ENCODE measurements around the gene ASPDH. TPM values are rescaled to one million over a fixed set of nuclear protein-coding genes. Genes with fewer than 3 reads are reported as not detected.

The ASPDH gene
- total and polyA plus RNA-seq, 2 donors (not counting 1 experiment from before 2014, with no cell fraction given): not detected

DNA sequence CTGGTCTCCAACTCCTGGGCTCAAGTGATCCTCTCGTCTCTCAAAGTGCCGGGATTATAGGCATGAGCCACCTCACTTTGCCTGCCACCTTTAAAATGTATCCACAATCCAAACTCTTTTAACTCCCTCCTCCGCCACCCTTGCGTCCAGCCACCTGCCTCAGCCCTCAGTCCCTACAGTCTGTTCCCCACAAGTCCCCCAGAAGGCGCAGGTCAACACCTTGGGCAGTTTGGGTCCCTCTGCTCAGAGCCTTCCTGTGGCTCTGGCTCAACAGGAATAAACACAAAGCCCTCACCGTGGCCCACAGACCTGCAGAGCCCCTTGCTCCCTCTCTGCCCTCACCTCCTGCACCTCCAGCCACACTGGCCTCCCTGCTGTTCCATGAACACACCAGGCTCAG is 44.9 kb downstream of the ASPDH start:
- H3K36me3 ChIP-seq (replicated peaks in 1 of 2; ENCODE audit: control extremely low read depth in 1 of 2, control insufficient read depth in 1 of 2, extremely low read depth in 1 of 2, insufficient read depth in 2 of 2, low read length in 1 of 2): no peaks in the 10 kb centered on the region
- no peak for TF ChIP-seq EZH2 (IDR thresholded peaks at IDR 0.05; ENCODE audit: borderline replicate concordance, insufficient read depth, low read depth, low read length, poor library complexity, severe bottlenecking)
- TF ChIP-seq, protein P1, sequence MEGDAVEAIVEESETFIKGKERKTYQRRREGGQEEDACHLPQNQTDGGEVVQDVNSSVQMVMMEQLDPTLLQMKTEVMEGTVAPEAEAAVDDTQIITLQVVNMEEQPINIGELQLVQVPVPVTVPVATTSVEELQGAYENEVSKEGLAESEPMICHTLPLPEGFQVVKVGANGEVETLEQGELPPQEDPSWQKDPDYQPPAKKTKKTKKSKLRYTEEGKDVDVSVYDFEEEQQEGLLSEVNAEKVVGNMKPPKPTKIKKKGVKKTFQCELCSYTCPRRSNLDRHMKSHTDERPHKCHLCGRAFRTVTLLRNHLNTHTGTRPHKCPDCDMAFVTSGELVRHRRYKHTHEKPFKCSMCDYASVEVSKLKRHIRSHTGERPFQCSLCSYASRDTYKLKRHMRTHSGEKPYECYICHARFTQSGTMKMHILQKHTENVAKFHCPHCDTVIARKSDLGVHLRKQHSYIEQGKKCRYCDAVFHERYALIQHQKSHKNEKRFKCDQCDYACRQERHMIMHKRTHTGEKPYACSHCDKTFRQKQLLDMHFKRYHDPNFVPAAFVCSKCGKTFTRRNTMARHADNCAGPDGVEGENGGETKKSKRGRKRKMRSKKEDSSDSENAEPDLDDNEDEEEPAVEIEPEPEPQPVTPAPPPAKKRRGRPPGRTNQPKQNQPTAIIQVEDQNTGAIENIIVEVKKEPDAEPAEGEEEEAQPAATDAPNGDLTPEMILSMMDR (IDR thresholded peaks at IDR 0.05): no peak
- WGBS (ENCODE audit: insufficient coverage): 90% methylated on average over 6 of the region's 6 CpGs
- intact Hi-C loops (cut with micrococcal nuclease): no loop called here
- no peaks in the 10 kb centered on the region for H3K27me3 ChIP-seq (replicated peaks in 1 of 4; ENCODE audit: control extremely low read depth in 1 of 4, control insufficient read depth in 3 of 4, insufficient read depth in 4 of 4, low read length in 3 of 4)
- POLR2A ChIA-PET: no interaction called here
- H3K4me3 ChIP-seq (ENCODE audit: control extremely low read depth in 1 of 5, extremely low read depth in 1 of 5, insufficient read depth in 1 of 5, low read depth in 2 of 5, low read length in 4 of 5): no peak overlapping the region
- no peak overlapping the region for H3K4me2 ChIP-seq (replicated peaks; ENCODE audit: low read depth, low read length, poor library complexity, severe bottlenecking)
- CTCF ChIA-PET: no interaction called here
- H3K4me1 ChIP-seq (ENCODE audit: control insufficient read depth in 2 of 2, insufficient read depth in 2 of 2, low read length in 2 of 2): no peaks in the 10 kb centered on the region
- no peak for ATAC-seq (ENCODE audit: low read depth)
- Mint-ChIP-seq H3K27me3 (peaks cover 3% of the 10 kb centered on the region), H3K9me3 (ENCODE audit: insufficient read depth) (no peaks in the 10 kb centered on the region), H3K4me3 (no peak overlapping the region), H3K27ac (no peak overlapping the region), H3K4me1 (no peaks in the 10 kb centered on the region)
- H3K9ac ChIP-seq (ENCODE audit: low read length): no peak overlapping the region
- no peaks in the 10 kb centered on the region for H3K9me3 ChIP-seq (ENCODE audit: control extremely low read depth in 1 of 3, control insufficient read depth in 2 of 3, insufficient read depth in 1 of 3, low read length in 2 of 3)
- no peak overlapping the region for H2AFZ ChIP-seq (ENCODE audit: insufficient read depth, low read depth, low read length, poor library complexity, severe bottlenecking)
- H4K20me1 ChIP-seq (ENCODE audit: control insufficient read depth, insufficient read depth, low read length, poor library complexity, severe bottlenecking): no peaks in the 10 kb centered on the region
- H3K27ac ChIP-seq (ENCODE audit: low read length in 2 of 2): no peak overlapping the region
- H3K79me2 ChIP-seq (ENCODE audit: control insufficient read depth, insufficient read depth, low read length): no peaks in the 10 kb centered on the region
- DNase-seq: no peak

- Histone ChIP-seq H3K9me3 (ENCODE audit: control extremely low read depth in 1 of 3, control insufficient read depth in 2 of 3, insufficient read depth in 1 of 3, low read length in 2 of 3) (no peaks in the 10 kb centered on the region), H3K4me1 (ENCODE audit: control insufficient read depth in 2 of 2, insufficient read depth in 2 of 2, low read length in 2 of 2) (no peaks in the 10 kb centered on the region), H4K20me1 (ENCODE audit: control insufficient read depth, insufficient read depth, low read length, poor library complexity, severe bottlenecking) (no peaks in the 10 kb centered on the region), H3K79me2 (ENCODE audit: control insufficient read depth, insufficient read depth, low read length) (no peaks in the 10 kb centered on the region), H3K36me3 (replicated peaks in 1 of 2; ENCODE audit: control extremely low read depth in 1 of 2, control insufficient read depth in 1 of 2, extremely low read depth in 1 of 2, insufficient read depth in 2 of 2, low read length in 1 of 2) (no peaks in the 10 kb centered on the region), H2AFZ (ENCODE audit: insufficient read depth, low read depth, low read length, poor library complexity, severe bottlenecking) (no peak overlapping the region), H3K27ac (ENCODE audit: low read length in 2 of 2) (no peak overlapping the region), H3K4me2 (replicated peaks; ENCODE audit: low read depth, low read length, poor library complexity, severe bottlenecking) (no peak overlapping the region), H3K4me3 (ENCODE audit: control extremely low read depth in 1 of 5, extremely low read depth in 1 of 5, insufficient read depth in 1 of 5, low read depth in 2 of 5, low read length in 4 of 5) (no peak overlapping the region), H3K9ac (ENCODE audit: low read length) (no peak overlapping the region), H3K27me3 (replicated peaks in 1 of 4; ENCODE audit: control extremely low read depth in 1 of 4, control insufficient read depth in 3 of 4, insufficient read depth in 4 of 4, low read length in 3 of 4) (no peaks in the 10 kb centered on the region)
- ATAC-seq (ENCODE audit: low read depth) (no peak), DNase-seq (no peak)
- no peaks in the 10 kb centered on the region for H3K9me3 Mint-ChIP-seq (ENCODE audit: insufficient read depth)
- H3K4me3 Mint-ChIP-seq: no peak overlapping the region
- CTCF ChIA-PET: no interaction called here
- no peak overlapping the region for H3K27ac Mint-ChIP-seq
- 87% methylated on average over 17 of the region's 18 CpGs for WGBS (ENCODE audit: insufficient coverage)
- intact Hi-C loops (cut with micrococcal nuclease): no loop called here
- H3K27me3 Mint-ChIP-seq: peaks cover 3% of the 10 kb centered on the region
- H3K4me1 Mint-ChIP-seq: no peaks in the 10 kb centered on the region
- TF ChIP-seq, protein P1 (IDR thresholded peaks at IDR 0.05): no peak
- no peak for TF ChIP-seq EZH2 (IDR thresholded peaks at IDR 0.05; ENCODE audit: borderline replicate concordance, insufficient read depth, low read depth, low read length, poor library complexity, severe bottlenecking)
- POLR2A ChIA-PET: no interaction called here
Measured at GRCh38 chr19:50467566-50467965, 46.1 kb downstream of the ASPDH start.
